ENCODE results near the gene MCC. TPM values are rescaled to one million over a fixed set of nuclear protein-coding genes. Genes with fewer than 3 reads are reported as not detected.

Gene MCC
- total RNA-seq, 1 experiment from 2014 or later: 0.41 TPM

- in situ Hi-C loops (cut with HindIII; ENCODE audit: low pct_unique_long_range_greater_than_20kb, low sequenced_read_pairs): no loop called here
- BruUV-seq (replicated peaks): no TSS peak
These were observed 108.1 kb downstream of the MCC start for GRCh38 chr5:113379936-113380806.

DNA sequence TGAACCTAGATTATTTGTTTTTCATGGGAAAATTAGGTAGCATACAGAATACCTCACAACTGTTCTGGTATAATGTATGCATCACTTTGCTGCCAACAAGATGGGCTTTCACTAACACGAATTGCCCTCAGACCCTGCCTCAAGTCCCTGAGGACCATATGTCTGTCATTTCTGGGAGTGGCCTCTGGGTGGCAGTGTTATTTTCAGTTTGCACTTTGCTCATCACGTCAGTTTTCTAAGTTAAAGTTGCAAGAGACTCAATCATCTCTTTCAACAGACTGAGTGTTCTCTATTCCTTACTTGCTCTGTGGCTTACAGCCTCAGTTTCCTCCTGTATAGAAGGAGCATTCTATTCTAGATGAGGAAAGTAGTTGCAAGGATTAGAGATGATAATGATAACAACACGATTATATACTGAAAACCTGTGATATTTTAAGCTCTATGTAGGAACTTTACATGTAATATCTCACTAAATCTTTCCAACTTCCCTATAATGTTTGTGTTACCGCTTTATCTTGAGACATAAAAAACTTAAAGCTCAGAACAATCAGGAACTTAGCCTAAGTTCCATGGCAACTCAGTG lies 109.2 kb downstream of the MCC start:
- in situ Hi-C loops (cut with HindIII; ENCODE audit: low pct_unique_long_range_greater_than_20kb, low sequenced_read_pairs) (no loop called here), intact Hi-C loops (cut with micrococcal nuclease; ENCODE audit: unreplicated experiment) (loop anchor here (1.0 kb wide), 2 partner anchors 132 to 227 kb away; no protein-coding TSS in a partner anchor)
- BruUV-seq (replicated peaks): no TSS peak
- no peak for TF ChIP-seq POLR2AphosphoS5 (IDR thresholded peaks at IDR 0.05; ENCODE audit: low read depth, low read length)
- TF ChIP-seq, protein P1, sequence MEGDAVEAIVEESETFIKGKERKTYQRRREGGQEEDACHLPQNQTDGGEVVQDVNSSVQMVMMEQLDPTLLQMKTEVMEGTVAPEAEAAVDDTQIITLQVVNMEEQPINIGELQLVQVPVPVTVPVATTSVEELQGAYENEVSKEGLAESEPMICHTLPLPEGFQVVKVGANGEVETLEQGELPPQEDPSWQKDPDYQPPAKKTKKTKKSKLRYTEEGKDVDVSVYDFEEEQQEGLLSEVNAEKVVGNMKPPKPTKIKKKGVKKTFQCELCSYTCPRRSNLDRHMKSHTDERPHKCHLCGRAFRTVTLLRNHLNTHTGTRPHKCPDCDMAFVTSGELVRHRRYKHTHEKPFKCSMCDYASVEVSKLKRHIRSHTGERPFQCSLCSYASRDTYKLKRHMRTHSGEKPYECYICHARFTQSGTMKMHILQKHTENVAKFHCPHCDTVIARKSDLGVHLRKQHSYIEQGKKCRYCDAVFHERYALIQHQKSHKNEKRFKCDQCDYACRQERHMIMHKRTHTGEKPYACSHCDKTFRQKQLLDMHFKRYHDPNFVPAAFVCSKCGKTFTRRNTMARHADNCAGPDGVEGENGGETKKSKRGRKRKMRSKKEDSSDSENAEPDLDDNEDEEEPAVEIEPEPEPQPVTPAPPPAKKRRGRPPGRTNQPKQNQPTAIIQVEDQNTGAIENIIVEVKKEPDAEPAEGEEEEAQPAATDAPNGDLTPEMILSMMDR (IDR thresholded peaks at IDR 0.05): peak; percentile 86
- CTCF ChIA-PET: interaction anchor here (0.6 to 1.7 kb wide), 2 partner anchors 114 to 132 kb away, joined by 3 to 7 read pairs; no protein-coding TSS in a partner anchor
- Histone ChIP-seq H3K9me3 (ENCODE audit: control insufficient read depth, insufficient read depth, low read depth, low read length) (no peaks in the 10 kb centered on the region), H3K36me3 (ENCODE audit: control insufficient read depth, insufficient read depth, low read length) (no peaks in the 10 kb centered on the region), H3K27ac (ENCODE audit: low read length) (no peak overlapping the region), H3K4me3 (ENCODE audit: low read depth in 2 of 2, low read length in 2 of 2) (no peak overlapping the region), H3K4me1 (ENCODE audit: control insufficient read depth, insufficient read depth, low read length) (no peaks in the 10 kb centered on the region), H3K27me3 (ENCODE audit: control insufficient read depth, insufficient read depth, low read length) (no peaks in the 10 kb centered on the region)
- ATAC-seq (peak; percentile 77), DNase-seq (ENCODE audit: low read depth, low spot score) (peak; percentile 39)
- POLR2A ChIA-PET: interaction anchor here (0.6 kb wide), 1 partner anchor 328 kb away, joined by 5 read pairs; no protein-coding TSS in a partner anchor

More at GRCh38 chr5:113379936-113380806, 108.1 kb downstream of the MCC start:
- DNase-seq (ENCODE audit: low read depth, low spot score) (no peak), ATAC-seq (no peak)
- Histone ChIP-seq H3K9me3 (ENCODE audit: control insufficient read depth, insufficient read depth, low read depth, low read length) (no peaks in the 10 kb centered on the region), H3K4me3 (ENCODE audit: low read depth in 2 of 2, low read length in 2 of 2) (no peak overlapping the region), H3K27ac (ENCODE audit: low read length) (no peak overlapping the region), H3K27me3 (ENCODE audit: control insufficient read depth, insufficient read depth, low read length) (no peaks in the 10 kb centered on the region), H3K4me1 (ENCODE audit: control insufficient read depth, insufficient read depth, low read length) (no peaks in the 10 kb centered on the region), H3K36me3 (ENCODE audit: control insufficient read depth, insufficient read depth, low read length) (no peaks in the 10 kb centered on the region)
- ChIA-PET CTCF (interaction anchor here (0.5 to 0.6 kb wide), 2 partner anchors 11 to 113 kb away, joined by 3 read pairs; no protein-coding TSS in a partner anchor), POLR2A (no interaction called here)
- intact Hi-C loops (cut with micrococcal nuclease; ENCODE audit: unreplicated experiment): loop anchor here (1.0 kb wide), 1 partner anchor 226 kb away; no protein-coding TSS in a partner anchor
- TF ChIP-seq, protein P2, sequence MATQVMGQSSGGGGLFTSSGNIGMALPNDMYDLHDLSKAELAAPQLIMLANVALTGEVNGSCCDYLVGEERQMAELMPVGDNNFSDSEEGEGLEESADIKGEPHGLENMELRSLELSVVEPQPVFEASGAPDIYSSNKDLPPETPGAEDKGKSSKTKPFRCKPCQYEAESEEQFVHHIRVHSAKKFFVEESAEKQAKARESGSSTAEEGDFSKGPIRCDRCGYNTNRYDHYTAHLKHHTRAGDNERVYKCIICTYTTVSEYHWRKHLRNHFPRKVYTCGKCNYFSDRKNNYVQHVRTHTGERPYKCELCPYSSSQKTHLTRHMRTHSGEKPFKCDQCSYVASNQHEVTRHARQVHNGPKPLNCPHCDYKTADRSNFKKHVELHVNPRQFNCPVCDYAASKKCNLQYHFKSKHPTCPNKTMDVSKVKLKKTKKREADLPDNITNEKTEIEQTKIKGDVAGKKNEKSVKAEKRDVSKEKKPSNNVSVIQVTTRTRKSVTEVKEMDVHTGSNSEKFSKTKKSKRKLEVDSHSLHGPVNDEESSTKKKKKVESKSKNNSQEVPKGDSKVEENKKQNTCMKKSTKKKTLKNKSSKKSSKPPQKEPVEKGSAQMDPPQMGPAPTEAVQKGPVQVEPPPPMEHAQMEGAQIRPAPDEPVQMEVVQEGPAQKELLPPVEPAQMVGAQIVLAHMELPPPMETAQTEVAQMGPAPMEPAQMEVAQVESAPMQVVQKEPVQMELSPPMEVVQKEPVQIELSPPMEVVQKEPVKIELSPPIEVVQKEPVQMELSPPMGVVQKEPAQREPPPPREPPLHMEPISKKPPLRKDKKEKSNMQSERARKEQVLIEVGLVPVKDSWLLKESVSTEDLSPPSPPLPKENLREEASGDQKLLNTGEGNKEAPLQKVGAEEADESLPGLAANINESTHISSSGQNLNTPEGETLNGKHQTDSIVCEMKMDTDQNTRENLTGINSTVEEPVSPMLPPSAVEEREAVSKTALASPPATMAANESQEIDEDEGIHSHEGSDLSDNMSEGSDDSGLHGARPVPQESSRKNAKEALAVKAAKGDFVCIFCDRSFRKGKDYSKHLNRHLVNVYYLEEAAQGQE (IDR thresholded peaks at IDR 0.05; ENCODE audit: insufficient read depth in 1 of 2, low read depth in 2 of 2, low read length in 1 of 2): no peak
- TF ChIP-seq SIN3A (IDR thresholded peaks at IDR 0.05; ENCODE audit: borderline replicate concordance, insufficient read depth, low read depth, low read length) (no peak), POLR2AphosphoS5 (IDR thresholded peaks at IDR 0.05; ENCODE audit: low read depth, low read length) (no peak), TCF7L2 (IDR thresholded peaks at IDR 0.05; ENCODE audit: low read depth, low read length) (no peak)
- TF ChIP-seq, protein P1 (IDR thresholded peaks at IDR 0.05): no peak

Data from Panc1 (cell line).